Stomach (tissue), 9 donors: ENCODE data around the gene OR1D5. TPM values are rescaled to one million over a fixed set of nuclear protein-coding genes. Genes with fewer than 3 reads are reported as not detected.

ENCODE experiments used
- DNase-seq, 2 donors: peaks; one replicate each; pipeline versions ENCODE4 v3.0.0 to v3.0.0-alpha.2; 2013 to 2019
- H3K27ac ChIP-seq, 5 donors: fragments of 200-600 bp in 4 of 5; sonication (generic) in 4 of 5; one replicate each; pipeline ENCODE4 v1.5.1; 2013 to 2019; ENCODE audit warnings: mild to moderate bottlenecking in 1 of 5, moderate library complexity in 1 of 5
- H3K27me3 ChIP-seq, 3 donors: fragments of 200-600 bp; sonication (generic); one replicate each; pipeline ENCODE4 v1.5.1; 2017 to 2019; ENCODE audit warnings: mixed run types in 1 of 3
- H3K36me3 ChIP-seq, 4 donors: fragments of 200-600 bp; sonication (generic); 1 replicate in 3 of 4; 2 replicates in 1 of 4; pipeline ENCODE4 v1.5.1; 2016 to 2019
- H3K4me1 ChIP-seq, 4 donors: fragments of 200-600 bp; sonication (generic); one replicate each; pipeline ENCODE4 v1.5.1; 2016 to 2019
- H3K4me3 ChIP-seq, 4 donors: fragments of 200-600 bp; sonication (generic) in 3 of 4; one replicate each; pipeline ENCODE4 v1.5.1; 2016 to 2019; ENCODE audit warnings: mild to moderate bottlenecking in 1 of 4
- H3K9me3 ChIP-seq, 4 donors: fragments of 200-600 bp; sonication (generic); one replicate each; pipeline ENCODE4 v1.5.1; 2016 to 2019
- CTCF ChIP-seq, 7 experiments: fragments of 450-650 bp in 4 of 7; fragments of 200-600 bp in 3 of 7; sonication (generic) in 3 of 7; IDR thresholded peaks; one replicate each; pipeline ENCODE4 v1.5.1; 2016 to 2019; ENCODE audit warnings: antibody characterized with exemption in 7 of 7, control low read depth in 2 of 7, mild to moderate bottlenecking in 1 of 7
- EP300 ChIP-seq: sonication (generic); formaldehyde crosslinking; IDR thresholded peaks from one replicate; pipeline ENCODE4 v1.6.1; 2017; ENCODE audit warnings: antibody characterized with exemption
- POLR2A ChIP-seq, 4 donors: fragments of 450-650 bp; IDR thresholded peaks; one replicate each; pipeline ENCODE4 v1.6.1; 2016; ENCODE audit warnings: antibody characterized with exemption in 4 of 4, control low read depth in 2 of 4, mild to moderate bottlenecking in 1 of 4, moderate library complexity in 1 of 4
- POLR2AphosphoS5 ChIP-seq, 3 donors: sonication (generic); formaldehyde crosslinking; IDR thresholded peaks; one replicate each; pipeline ENCODE4 v1.6.1; 2016; ENCODE audit warnings: antibody characterized with exemption in 3 of 3
- WGBS, 5 donors: extraction: QIAGEN DNeasy Blood & Tissue Kit in 3 of 5; methylation state at CpG; one replicate each; pipeline versions ENCODE4 v1.1.5 to v1.1.7; 2013 to 2018; 5-methylcytosine and 5-hydroxymethylcytosine counted together
- intact Hi-C: fragments of 100-400 bp; cut with DNase I; formaldehyde crosslinking; loops from one replicate; pipeline ENCODE4 v1.15.1; 2023; ENCODE audit warnings: low total_unique reads
- polyA plus RNA-seq, 3 donors: library from polyadenylated mRNA; stranded (reverse); fragments of 200-250 nt; gene quantifications; one replicate each; pipeline ENCODE4 v1.2.3, GENCODE V29; 2013
- total RNA-seq, 5 donors: library from RNA; depleted of rRNA; stranded (reverse); fragments of >200 nt; gene quantifications; one replicate each; pipeline versions ENCODE4 v1.1.0 to v1.2.3, GENCODE V29; 2014 to 2016
- donor health status: healthy with polysubstance abuse.
- donor health status: Bipolar disorder and iron deficiency.
- donor health status: healthy.

OR1D5 gene
- total and polyA plus RNA-seq, 8 donors = not detected

- TF ChIP-seq POLR2A (IDR thresholded peaks at IDR 0.05) = no peak
- TF ChIP-seq POLR2AphosphoS5 (IDR thresholded peaks at IDR 0.05) = no peak
- TF ChIP-seq CTCF (IDR thresholded peaks at IDR 0.05) = no peak
- no peak for TF ChIP-seq EP300
- WGBS, 5 donors = 83 to 88% (median 86%) methylated on average over 20 to 26 of the region's 26 CpGs
These were observed 37.1 kb downstream of the OR1D5 start for GRCh38 chr17:3026125-3026855.

GRCh38 chr17:3025421-3026124 is 37.8 kb downstream of the OR1D5 start:
- Histone ChIP-seq H3K27me3 (no peaks in the 10 kb centered on the region), H3K36me3 (peaks cover 18 to 95% (median 81%) of the 10 kb centered on the region in 4 donors), H3K27ac (no peak overlapping the region), H3K4me3 (no peak overlapping the region), H3K4me1 (no peaks in the 10 kb centered on the region), H3K9me3 (peaks cover 0 to 25% (median 12%) of the 10 kb centered on the region in 4 donors)
- no peak for DNase-seq
- intact Hi-C loops = no loop called here
- WGBS, 5 donors = 82 to 96% (median 92%) methylated on average over 10 to 17 of the region's 17 CpGs
- TF ChIP-seq POLR2AphosphoS5 (IDR thresholded peaks at IDR 0.05) = no peak
- no peak for TF ChIP-seq CTCF (IDR thresholded peaks at IDR 0.05)
- no peak for TF ChIP-seq POLR2A (IDR thresholded peaks at IDR 0.05)

More at GRCh38 chr17:3026125-3026855, 37.1 kb downstream of the OR1D5 start:
- no peak for DNase-seq
- H3K4me3 ChIP-seq = no peak overlapping the region
- H3K4me1 ChIP-seq = no peaks in the 10 kb centered on the region
- intact Hi-C loops = no loop called here
- H3K27me3 ChIP-seq = no peaks in the 10 kb centered on the region
- H3K36me3 ChIP-seq = peaks cover 18 to 95% (median 81%) of the 10 kb centered on the region in 4 donors
- H3K27ac ChIP-seq = no peak overlapping the region
- peaks cover 0 to 25% (median 12%) of the 10 kb centered on the region in 4 donors for H3K9me3 ChIP-seq

- DNase-seq = no peak
- no peak overlapping the region for H3K27ac ChIP-seq
- no peaks in the 10 kb centered on the region for H3K27me3 ChIP-seq
- peaks cover 0 to 25% (median 12%) of the 10 kb centered on the region in 4 donors for H3K9me3 ChIP-seq
- intact Hi-C loops = no loop called here
- WGBS, 5 donors = 98 to 99% (median 98%) methylated on average over 2 of the region's 2 CpGs
- no peak overlapping the region for H3K4me3 ChIP-seq
- H3K36me3 ChIP-seq = peaks cover 24 to 95% (median 85%) of the 10 kb centered on the region in 4 donors
- no peaks in the 10 kb centered on the region for H3K4me1 ChIP-seq
- TF ChIP-seq EP300 (no peak), POLR2A (IDR thresholded peaks at IDR 0.05) (no peak), POLR2AphosphoS5 (IDR thresholded peaks at IDR 0.05) (no peak), CTCF (IDR thresholded peaks at IDR 0.05) (no peak)
These were observed 39.1 kb downstream of the OR1D5 start for GRCh38 chr17:3024346-3024745.

- no peak overlapping the region for H3K4me3 ChIP-seq
- H3K36me3 ChIP-seq = peaks cover 30 to 95% (median 86%) of the 10 kb centered on the region in 4 donors
- H3K9me3 ChIP-seq = peaks cover 0 to 25% (median 12%) of the 10 kb centered on the region in 4 donors
- no peaks in the 10 kb centered on the region for H3K27me3 ChIP-seq
- H3K4me1 ChIP-seq = no peaks in the 10 kb centered on the region
- no peak overlapping the region for H3K27ac ChIP-seq
- no peak for DNase-seq
- TF ChIP-seq POLR2AphosphoS5 (IDR thresholded peaks at IDR 0.05) = no peak
- no peak for TF ChIP-seq POLR2A (IDR thresholded peaks at IDR 0.05)
- TF ChIP-seq CTCF (IDR thresholded peaks at IDR 0.05) = no peak
- no peak for TF ChIP-seq EP300
- intact Hi-C loops = no loop called here
- 92 to 96% (median 94%) methylated on average over 4 of the region's 4 CpGs for WGBS, 5 donors
These were observed 41.2 kb downstream of the OR1D5 start for GRCh38 chr17:3022197-3022596.
